H1 (cell line): Measurements from ENCODE around the gene ADAMTS8. TPM values are rescaled to one million over a fixed set of nuclear protein-coding genes. Genes with fewer than 3 reads are reported as not detected.

Experiments used
- CTCF ChIA-PET: fragments of 300-600 bp; sonication (Branson Sonifier 250); formaldehyde crosslinking; loops from one replicate; lab custom pipeline; 2021; ENCODE audit not compliant: partially characterized antibody; lab: Charles Lee
- POLR2A ChIA-PET: fragments of 300-600 bp; sonication (Branson Sonifier 250); formaldehyde crosslinking; loops from one replicate; lab custom pipeline; 2021; ENCODE audit warnings: inconsistent platforms; ENCODE audit not compliant: partially characterized antibody; lab: Charles Lee
- DNase-seq, 2 experiments: peaks; one replicate each; pipeline versions ENCODE4 v3.0.0 to v3.0.0-alpha.2; 2010 to 2022; ENCODE audit warnings: low spot score in 2 of 2, low read depth in 1 of 2, mixed read lengths in 1 of 2
- FAIRE-seq: peaks from 2 replicates; lab custom pipeline; 2011; peaks lifted over from hg19 to GRCh38; lab: Jason Lieb, UNC
- H2AFZ ChIP-seq: 2 replicates; pipeline ENCODE4 v1.8.1; 2012; ENCODE audit warnings: low read length, inconsistent platforms
- H2AK5ac ChIP-seq: 2 replicates; pipeline ENCODE4 v1.6.1; 2013; ENCODE audit warnings: low read depth, low read length
- H2BK120ac ChIP-seq: replicated peaks from 2 replicates; pipeline ENCODE3; 2013; ENCODE audit warnings: low read depth, low read length, inconsistent platforms
- H2BK12ac ChIP-seq: 2 replicates; pipeline ENCODE4 v1.6.1; 2013; ENCODE audit warnings: low read depth, low read length
- H2BK15ac ChIP-seq: 2 replicates; pipeline ENCODE4 v1.6.1; 2013; ENCODE audit warnings: low read length
- H2BK20ac ChIP-seq: 2 replicates; pipeline ENCODE4 v1.6.1; 2013; ENCODE audit warnings: low read length
- H2BK5ac ChIP-seq: 2 replicates; pipeline ENCODE4 v1.6.1; 2013; ENCODE audit warnings: low read depth, low read length
- H3K14ac ChIP-seq: 2 replicates; pipeline ENCODE4 v1.6.1; 2013; ENCODE audit warnings: inconsistent platforms; ENCODE audit not compliant: insufficient read length
- H3K18ac ChIP-seq: 2 replicates; pipeline ENCODE4 v1.6.1; 2013; ENCODE audit warnings: low read length; ENCODE audit errors: extremely low read depth
- H3K23ac ChIP-seq: 2 replicates; pipeline ENCODE4 v1.6.1; 2013; ENCODE audit warnings: inconsistent platforms; ENCODE audit not compliant: insufficient read length
- H3K23me2 ChIP-seq: 2 replicates; pipeline ENCODE4 v1.6.1; 2013; ENCODE audit warnings: low read depth, low read length
- H3K27ac ChIP-seq: 2 replicates; pipeline ENCODE4 v1.6.1; 2011; ENCODE audit warnings: low read depth, low read length, inconsistent platforms
- H3K27me3 ChIP-seq, 4 experiments: replicated peaks in 1 of 4; 1 replicate in 1 of 4; 2 replicates in 3 of 4; pipeline versions ENCODE4 v1.6.1 to v1.8.1; 2011 to 2013; ENCODE audit warnings: low read length in 3 of 4, mild to moderate bottlenecking in 3 of 4, inconsistent platforms in 2 of 4, mixed read lengths in 2 of 4, moderate library complexity in 1 of 4; ENCODE audit not compliant: control insufficient read depth in 3 of 4, insufficient read depth in 3 of 4; ENCODE audit errors: extremely low read depth in 1 of 4
- H3K36me3 ChIP-seq, 4 experiments: 2 replicates each; pipeline versions ENCODE4 v1.6.1 to v1.8.1; 2011 to 2013; ENCODE audit warnings: mild to moderate bottlenecking in 4 of 4, low read length in 3 of 4, moderate library complexity in 2 of 4, control low read depth in 1 of 4, inconsistent platforms in 1 of 4; ENCODE audit not compliant: insufficient read depth in 4 of 4, control insufficient read depth in 2 of 4
- H3K4ac ChIP-seq: replicated peaks from 2 replicates; pipeline ENCODE3; 2013; ENCODE audit warnings: low read length, low read depth, mixed read lengths, inconsistent platforms; ENCODE audit not compliant: insufficient read length
- H3K4me1 ChIP-seq, 4 experiments: replicated peaks in 1 of 4; 1 replicate in 1 of 4; 2 replicates in 3 of 4; pipeline versions ENCODE4 v1.6.1 to v1.8.1; 2011 to 2013; ENCODE audit warnings: low read length in 3 of 4, inconsistent platforms in 2 of 4, mixed read lengths in 1 of 4; ENCODE audit not compliant: insufficient read depth in 4 of 4, control insufficient read depth in 3 of 4
- H3K4me2 ChIP-seq, 2 experiments: 2 replicates each; pipeline versions ENCODE4 v1.6.1 to v1.8.1; 2011 to 2013; ENCODE audit warnings: low read depth in 2 of 2, low read length in 2 of 2, control low read depth in 1 of 2, inconsistent platforms in 1 of 2, mild to moderate bottlenecking in 1 of 2; ENCODE audit not compliant: insufficient read depth in 1 of 2
- H3K4me3 ChIP-seq, 4 experiments: fragments of 200-600, 300-600 bp in 1 of 4; sonication (generic), shearing (Covaris generic), sonication (Bioruptor Twin) in 1 of 4; 2 replicates each; pipeline versions ENCODE4 v1.5.1 to v1.8.1; 2011 to 2016; ENCODE audit warnings: low read length in 4 of 4, low read depth in 3 of 4, control low read depth in 2 of 4, inconsistent platforms in 2 of 4, mild to moderate bottlenecking in 2 of 4, mixed read lengths in 1 of 4, moderate library complexity in 1 of 4; ENCODE audit not compliant: insufficient read depth in 2 of 4; ENCODE audit errors: extremely low read depth in 1 of 4
- H3K56ac ChIP-seq: replicated peaks from 2 replicates; pipeline ENCODE3; 2013; ENCODE audit warnings: low read depth, mild to moderate bottlenecking, mixed read lengths, low read length, inconsistent platforms; ENCODE audit not compliant: insufficient read length
- H3K79me1 ChIP-seq: 2 replicates; pipeline ENCODE4 v1.6.1; 2013; ENCODE audit warnings: low read depth, low read length, control low read depth
- H3K79me2 ChIP-seq, 2 experiments: 2 replicates each; pipeline versions ENCODE4 v1.6.1 to v1.8.1; 2012 to 2013; ENCODE audit warnings: low read length in 2 of 2, mild to moderate bottlenecking in 2 of 2, inconsistent platforms in 1 of 2; ENCODE audit not compliant: insufficient read depth in 2 of 2, control insufficient read depth in 1 of 2
- H3K9ac ChIP-seq, 4 experiments: replicated peaks in 1 of 4; 1 replicate in 1 of 4; 2 replicates in 3 of 4; pipeline versions ENCODE4 v1.6.1 to v1.8.1; 2011 to 2013; ENCODE audit warnings: low read depth in 3 of 4, low read length in 3 of 4, control low read depth in 2 of 4, mild to moderate bottlenecking in 2 of 4, moderate library complexity in 2 of 4, inconsistent platforms in 1 of 4; ENCODE audit errors: extremely low read depth in 1 of 4
- H3K9me3 ChIP-seq, 2 experiments: 2 replicates each; pipeline versions ENCODE4 v1.6.1 to v1.8.1; 2012 to 2013; ENCODE audit warnings: mild to moderate bottlenecking in 2 of 2, moderate library complexity in 2 of 2, control low read depth in 1 of 2, inconsistent platforms in 1 of 2, low read depth in 1 of 2, low read length in 1 of 2, mixed read lengths in 1 of 2; ENCODE audit not compliant: insufficient read depth in 2 of 2
- H4K20me1 ChIP-seq, 2 experiments: replicated peaks in 1 of 2; 2 replicates each; pipeline versions ENCODE3 to v1.8.1; 2011 to 2013; ENCODE audit warnings: inconsistent platforms in 2 of 2, low read length in 2 of 2, mild to moderate bottlenecking in 1 of 2; ENCODE audit not compliant: insufficient read depth in 2 of 2, control insufficient read depth in 1 of 2
- H4K5ac ChIP-seq: 2 replicates; pipeline ENCODE4 v1.6.1; 2013; ENCODE audit warnings: low read length, low read depth, mixed read lengths, inconsistent platforms; ENCODE audit not compliant: insufficient read length
- H4K8ac ChIP-seq: 2 replicates; pipeline ENCODE4 v1.8.0; 2013; ENCODE audit warnings: mild to moderate bottlenecking, moderate library complexity, low read length, inconsistent platforms; ENCODE audit not compliant: insufficient read depth; ENCODE audit errors: extremely low read depth
- H4K91ac ChIP-seq: replicated peaks from 2 replicates; pipeline ENCODE3; 2013; ENCODE audit warnings: low read length, mixed read lengths, inconsistent platforms; ENCODE audit not compliant: insufficient read length
- BCL11A ChIP-seq, 2 experiments: IDR thresholded peaks; one replicate each; pipeline ENCODE4 v1.6.1; 2011; ENCODE audit warnings: low read depth in 2 of 2, low read length in 2 of 2, mild to moderate bottlenecking in 2 of 2
- CREB1 ChIP-seq: IDR thresholded peaks from 2 replicates; pipeline ENCODE4 v1.6.1; 2012; ENCODE audit warnings: inconsistent platforms
- EZH2 ChIP-seq: fragments of 200-600 bp; sonication (generic); IDR thresholded peaks from 2 replicates; pipeline ENCODE4 v1.7.1; 2012; ENCODE audit warnings: low read depth, mild to moderate bottlenecking, moderate library complexity, low read length, inconsistent platforms; ENCODE audit not compliant: severe bottlenecking
- JUN ChIP-seq: IDR thresholded peaks from 2 replicates; pipeline ENCODE4 v1.6.1; 2011; ENCODE audit warnings: low read depth, mild to moderate bottlenecking, improper control_type of control experiment, low read length
- KDM1A ChIP-seq: fragments of 200-600, 300-600 bp; sonication (generic); IDR thresholded peaks from 2 replicates; pipeline ENCODE4 v1.7.1; 2016; ENCODE audit warnings: mild to moderate bottlenecking, low read length, borderline replicate concordance
- NANOG ChIP-seq: IDR thresholded peaks from 2 replicates; pipeline ENCODE4 v1.6.1; 2011; ENCODE audit warnings: low read length, low read depth, mild to moderate bottlenecking, inconsistent platforms; ENCODE audit not compliant: insufficient read depth, poor library complexity, severe bottlenecking
- POLR2A ChIP-seq, 2 experiments: IDR thresholded peaks; 1 replicate in 1 of 2; 2 replicates in 1 of 2; pipeline ENCODE4 v1.6.1; 2011; ENCODE audit warnings: low read depth in 2 of 2, low read length in 2 of 2, mild to moderate bottlenecking in 2 of 2; ENCODE audit errors: control extremely low read depth in 1 of 2
- SAP30 ChIP-seq: fragments of 300-600 bp; sonication (generic); IDR thresholded peaks from 2 replicates; pipeline ENCODE4 v1.7.1; 2012; ENCODE audit warnings: low read length, moderate library complexity, mild to moderate bottlenecking, inconsistent platforms; ENCODE audit not compliant: insufficient read depth, insufficient replicate concordance
- SP1 ChIP-seq: IDR thresholded peaks from 2 replicates; pipeline ENCODE4 v1.6.1; 2011; ENCODE audit warnings: low read depth, low read length
- TAF1 ChIP-seq: IDR thresholded peaks from 2 replicates; pipeline ENCODE4 v1.6.1; 2011; ENCODE audit warnings: mild to moderate bottlenecking, low read depth, low read length
- TEAD4 ChIP-seq: IDR thresholded peaks from 2 replicates; pipeline ENCODE4 v1.6.1; 2012; ENCODE audit warnings: low read depth, low read length, inconsistent platforms, mixed read lengths
- YY1 ChIP-seq: IDR thresholded peaks from 2 replicates; pipeline ENCODE4 v1.6.1; 2011; ENCODE audit warnings: low read depth, mild to moderate bottlenecking, low read length
- WGBS, 2 experiments: shearing (Covaris generic) in 1 of 2; methylation state at CpG; one replicate each; pipeline versions ENCODE4 v1.1.6 to v1.1.7; 2013 to 2015; ENCODE audit warnings: low lambda C conversion rate in 2 of 2, mixed read lengths in 2 of 2, inconsistent platforms in 1 of 2, low coverage in 1 of 2, missing lambda C conversion rate in 1 of 2; ENCODE audit not compliant: insufficient replicate concordance in 2 of 2, insufficient coverage in 1 of 2, insufficient read length in 1 of 2; ENCODE audit errors: extremely low coverage in 1 of 2, missing lambda C conversion rate in 1 of 2; 5-methylcytosine and 5-hydroxymethylcytosine counted together
- polyA plus RNA-seq, 7 experiments: library from polyadenylated mRNA; depleted of rRNA in 3 of 7; stranded (reverse) in 5 of 7; unstranded in 2 of 7; fragments of >200 nt in 5 of 7; fragments of 200-250 nt in 2 of 7; gene quantifications; 1 replicate in 5 of 7; 2 replicates in 1 of 7; 4 replicates in 1 of 7; pipeline versions ENCODE4 v1.2.1 to v1.2.3, GENCODE V29; 2011 to 2013; ENCODE audit warnings: missing spikeins in 2 of 7, mixed read lengths in 2 of 7
- total RNA-seq: library from RNA; stranded (reverse); fragmentation: NEBNext Ultra II Directional; extraction: Animal tissue kit (Norgen Biotek cat#: 25700); gene quantifications from 2 replicates; pipeline ENCODE4 v1.2.1, GENCODE V29; 2021
- TF ChIP-seq, protein P1 (sequence below): IDR thresholded peaks from 2 replicates; pipeline ENCODE4 v1.6.1; 2012; ENCODE audit warnings: inconsistent platforms

The ADAMTS8 gene
- total and polyA plus RNA-seq, 2 of the 8 experiments (the other 6 are each of a cell fraction or from before 2014, with no cell fraction given) = 9.3 to 16.6 TPM

DNA sequence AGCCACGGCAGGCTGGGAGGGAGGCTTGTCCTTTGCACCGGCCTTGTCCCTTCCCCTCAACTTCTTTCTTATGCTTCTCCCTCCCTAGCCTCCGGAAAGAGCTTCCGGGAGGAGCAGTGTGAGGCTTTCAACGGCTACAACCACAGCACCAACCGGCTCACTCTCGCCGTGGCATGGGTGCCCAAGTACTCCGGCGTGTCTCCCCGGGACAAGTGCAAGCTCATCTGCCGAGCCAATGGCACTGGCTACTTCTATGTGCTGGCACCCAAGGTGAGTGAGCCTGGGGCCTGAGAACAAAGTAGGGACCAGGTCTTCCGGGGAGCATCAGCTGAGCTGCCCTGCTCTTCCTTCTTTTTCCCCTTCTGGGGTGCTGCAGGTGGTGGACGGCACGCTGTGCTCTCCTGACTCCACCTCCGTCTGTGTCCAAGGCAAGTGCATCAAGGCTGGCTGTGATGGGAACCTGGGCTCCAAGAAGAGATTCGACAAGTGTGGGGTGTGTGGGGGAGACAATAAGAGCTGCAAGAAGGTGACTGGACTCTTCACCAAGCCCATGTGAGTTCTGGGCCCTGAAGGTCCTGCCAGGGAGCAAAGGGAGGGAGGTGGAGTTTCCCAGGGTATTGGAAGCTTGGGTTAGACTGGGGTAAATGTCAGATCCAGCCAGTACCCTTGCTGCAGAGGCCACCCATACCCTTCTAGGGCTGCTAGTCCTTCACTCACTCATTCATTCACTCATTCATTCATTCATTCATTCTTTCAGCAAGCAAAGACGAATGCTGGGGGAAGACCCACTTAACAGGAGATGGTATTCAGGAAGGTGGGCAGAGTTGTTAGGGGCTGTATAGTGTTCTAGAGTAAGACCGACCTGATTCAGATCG is 42.7 kb upstream of the ADAMTS8 start:
- H3K23me2 ChIP-seq = 0 out of 2 replicates have a peak, but pooled peaks cover 2% of the 10 kb centered on the region
- no peak overlapping the region for H3K4me3 ChIP-seq
- no peak overlapping the region for H3K4ac ChIP-seq
- no peak overlapping the region for H2BK120ac ChIP-seq
- no peak overlapping the region for H4K5ac ChIP-seq
- H3K18ac ChIP-seq = no peak overlapping the region
- H2BK12ac ChIP-seq = no peak overlapping the region
- H3K27ac ChIP-seq = no peak overlapping the region
- no peaks in the 10 kb centered on the region for H3K36me3 ChIP-seq
- no peaks in the 10 kb centered on the region for H3K79me2 ChIP-seq
- FAIRE-seq (no peak), DNase-seq (no peak)
- no peak overlapping the region for H4K91ac ChIP-seq
- no peaks in the 10 kb centered on the region for H3K4me1 ChIP-seq
- H3K14ac ChIP-seq = no peak overlapping the region
- H2AFZ ChIP-seq = no peak overlapping the region
- H3K23ac ChIP-seq = no peak overlapping the region
- H3K9ac ChIP-seq = no peak overlapping the region
- ChIA-PET CTCF (interaction anchor here (0.8 to 2.0 kb wide), 7 partner anchors 8 to 391 kb away, joined by 3 to 8 read pairs (median 4); no protein-coding TSS in a partner anchor), POLR2A (interaction anchor here (0.8 kb wide), 1 partner anchor 14 kb away, joined by 3 read pairs; no protein-coding TSS in a partner anchor)
- 92% methylated on average over 19 of the region's 20 CpGs; no CpG with 5 or more reads in 1 of the 2 experiments for WGBS, 2 experiments
- no peak overlapping the region for H2BK20ac ChIP-seq
- no peak overlapping the region for H3K56ac ChIP-seq
- no peak overlapping the region for H3K4me2 ChIP-seq
- H2BK15ac ChIP-seq = no peak overlapping the region
- no peak overlapping the region for H4K8ac ChIP-seq
- H3K9me3 ChIP-seq = no peaks in the 10 kb centered on the region
- no peak overlapping the region for H2AK5ac ChIP-seq
- no peaks in the 10 kb centered on the region for H4K20me1 ChIP-seq
- H3K27me3 ChIP-seq = no peaks in the 10 kb centered on the region
- H3K79me1 ChIP-seq = no peaks in the 10 kb centered on the region
- H2BK5ac ChIP-seq = no peak overlapping the region
- TF ChIP-seq SAP30 (no peak), BCL11A (IDR thresholded peaks at IDR 0.05; ENCODE audit: low read depth in 2 of 2, low read length in 2 of 2) (no peak), KDM1A (no peak), CREB1 (no peak), SP1 (no peak), TEAD4 (no peak), YY1 (no peak), TAF1 (no peak), EZH2 (no peak), JUN (no peak), POLR2A (IDR thresholded peaks at IDR 0.05; ENCODE audit: control extremely low read depth in 1 of 2, low read depth in 2 of 2, low read length in 2 of 2) (no peak), NANOG (no peak)
- TF ChIP-seq, protein P1, sequence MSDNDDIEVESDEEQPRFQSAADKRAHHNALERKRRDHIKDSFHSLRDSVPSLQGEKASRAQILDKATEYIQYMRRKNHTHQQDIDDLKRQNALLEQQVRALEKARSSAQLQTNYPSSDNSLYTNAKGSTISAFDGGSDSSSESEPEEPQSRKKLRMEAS = no peak
